ENCODE measurements around the gene STYXL2. TPM values are rescaled to one million over a fixed set of nuclear protein-coding genes. Genes with fewer than 3 reads are reported as not detected.

STYXL2 gene
- total RNA-seq, 2 experiments from 2014 or later, result not detected

GRCh38 chr1:167061073-167061464 is 32.8 kb upstream of the STYXL2 start:
- ChIA-PET CTCF (interaction anchor here (0.8 to 18.6 kb wide), 12 partner anchors 10 to 222 kb away, joined by 3 to 918 read pairs (median 6); partner anchors contain the start of genes ILDR2, POGK, POU2F1 and TADA1), POLR2A (no interaction called here)
- H3K36me3 Mint-ChIP-seq, result no peaks in the 10 kb centered on the region
- intact Hi-C loops (cut with micrococcal nuclease), result no loop called here
- H3K27ac Mint-ChIP-seq, result no peak overlapping the region
- no peak for DNase-seq
- H3K9me3 Mint-ChIP-seq, result no peaks in the 10 kb centered on the region
- H3K27me3 Mint-ChIP-seq, result no peaks in the 10 kb centered on the region
- H3K4me1 Mint-ChIP-seq (ENCODE audit: low read depth), result peaks cover 6% of the 10 kb centered on the region
- H3K4me3 Mint-ChIP-seq, result no peak overlapping the region

- no peak overlapping the region for H3K27ac Mint-ChIP-seq
- H3K27me3 Mint-ChIP-seq, result no peaks in the 10 kb centered on the region
- no peak overlapping the region for H3K4me3 Mint-ChIP-seq
- no peaks in the 10 kb centered on the region for H3K36me3 Mint-ChIP-seq
- H3K9me3 Mint-ChIP-seq, result no peaks in the 10 kb centered on the region
- H3K4me1 Mint-ChIP-seq (ENCODE audit: low read depth), result peaks cover 2% of the 10 kb centered on the region
- no peak for DNase-seq
- intact Hi-C loops (cut with micrococcal nuclease), result loop anchor here (5.0 kb wide), 3 partner anchors 143 to 488 kb away; partner anchors contain the start of gene CREG1
- ChIA-PET POLR2A (no interaction called here), CTCF (interaction anchor here (1.2 to 18.6 kb wide), 6 partner anchors 56 to 469 kb away, joined by 3 to 918 read pairs (median 6); partner anchors contain the start of gene POU2F1)
Observed at GRCh38 chr1:167064621-167065020, 29.3 kb upstream of the STYXL2 start.

DNA sequence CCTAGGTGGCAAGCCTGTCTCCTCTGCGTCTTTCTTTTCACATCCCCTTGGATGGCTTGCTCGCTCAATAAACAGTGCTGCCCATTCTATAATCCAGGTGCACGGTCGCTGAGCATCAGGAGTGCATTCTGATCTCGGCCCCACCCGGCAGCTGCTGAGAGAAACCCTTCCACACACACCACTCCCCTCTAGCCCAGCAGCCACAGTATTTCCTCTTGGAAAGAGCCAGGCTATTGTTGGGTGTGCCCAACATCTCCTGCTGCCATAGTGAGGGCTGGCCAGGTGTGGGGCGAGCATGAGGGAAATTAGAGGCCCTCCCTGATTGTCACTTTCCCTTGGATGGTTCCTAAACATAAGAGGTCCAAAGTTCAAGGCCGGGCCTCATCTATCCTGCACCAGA is 28.4 kb upstream of the STYXL2 start:
- no peak for DNase-seq
- Mint-ChIP-seq H3K9me3 (no peaks in the 10 kb centered on the region), H3K27me3 (no peaks in the 10 kb centered on the region), H3K27ac (no peak overlapping the region), H3K36me3 (no peaks in the 10 kb centered on the region), H3K4me1 (ENCODE audit: low read depth) (peaks cover 2% of the 10 kb centered on the region), H3K4me3 (no peak overlapping the region)
- intact Hi-C loops (cut with micrococcal nuclease), result loop anchor here (5.0 kb wide), 3 partner anchors 142 to 487 kb away; partner anchors contain the start of gene CREG1
- CTCF ChIA-PET, result interaction anchor here (1.0 to 18.6 kb wide), 11 partner anchors 55 to 490 kb away, joined by 3 to 918 read pairs (median 6); partner anchors contain the start of gene POU2F1
- POLR2A ChIA-PET, result no interaction called here

DNA sequence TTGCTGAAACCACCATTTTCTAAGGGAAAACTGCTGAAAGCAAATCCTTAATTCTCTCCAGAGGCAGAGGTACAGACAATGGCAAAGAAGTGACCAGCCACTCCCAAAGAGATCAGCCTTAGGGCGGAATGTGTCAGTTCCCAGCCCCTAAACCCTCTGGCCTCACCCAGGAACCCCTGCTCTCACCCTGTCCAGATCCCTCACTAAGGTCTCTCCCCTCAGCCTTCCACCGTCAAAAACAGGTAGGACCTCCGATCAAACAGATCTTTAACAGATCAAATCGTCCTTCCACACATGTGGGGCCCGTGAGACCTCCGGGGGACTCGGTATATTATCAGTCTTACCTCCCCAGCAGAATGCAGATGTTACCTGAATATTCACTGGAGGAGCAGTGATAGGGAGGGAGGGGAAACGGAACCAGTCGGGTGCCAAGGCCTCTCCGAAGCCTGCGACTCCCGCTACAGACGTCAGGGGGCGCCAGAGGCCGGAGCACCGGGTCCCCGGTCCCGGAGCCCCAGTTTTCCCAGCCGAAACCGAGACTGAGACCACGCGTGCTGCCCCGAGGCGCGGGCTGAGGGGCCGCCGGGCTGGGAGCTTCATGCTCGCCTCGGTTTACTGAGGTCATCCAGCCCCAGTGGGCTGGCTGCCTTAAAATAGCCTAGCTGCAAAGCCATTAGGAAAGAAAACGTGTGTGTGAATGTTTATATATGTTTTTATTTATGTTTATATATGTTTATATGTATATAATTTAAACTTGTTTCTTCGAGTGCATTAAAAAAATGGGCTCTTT is 27.3 kb upstream of the STYXL2 start:
- POLR2A ChIA-PET, result no interaction called here

DNA sequence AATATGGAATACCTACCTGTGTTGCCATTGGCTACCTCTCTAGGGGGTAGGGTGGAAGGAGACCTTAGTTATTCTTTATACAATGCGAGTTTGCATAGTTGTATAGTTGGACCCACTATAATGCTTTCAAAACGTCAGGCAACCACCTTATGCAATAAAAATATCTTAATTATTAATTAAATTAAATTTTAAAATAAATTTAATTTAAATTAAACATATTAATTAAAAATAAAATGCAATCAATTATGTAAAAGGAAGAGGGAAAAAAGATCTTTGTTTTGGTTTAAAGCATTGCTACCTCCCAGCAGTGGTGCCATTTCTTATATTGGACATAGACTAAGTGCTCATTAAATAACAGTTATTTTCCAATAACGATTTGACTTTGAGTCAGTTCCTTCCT is 26.0 kb upstream of the STYXL2 start:
- POLR2A ChIA-PET, result no interaction called here
- intact Hi-C loops (cut with micrococcal nuclease), result loop anchor here (2.0 to 5.0 kb wide), 4 partner anchors 139 to 484 kb away; partner anchors contain the start of gene CREG1
- no peaks in the 10 kb centered on the region for H3K27me3 Mint-ChIP-seq
- no peak for DNase-seq
- peaks cover 2% of the 10 kb centered on the region for H3K4me1 Mint-ChIP-seq (ENCODE audit: low read depth)
- CTCF ChIA-PET, result interaction anchor here (1.6 kb wide), 1 partner anchor 152 kb away, joined by 10 read pairs; the partner anchor contains the start of gene POU2F1
- H3K9me3 Mint-ChIP-seq, result no peaks in the 10 kb centered on the region
- no peak overlapping the region for H3K27ac Mint-ChIP-seq
- H3K36me3 Mint-ChIP-seq, result no peaks in the 10 kb centered on the region
- H3K4me3 Mint-ChIP-seq, result no peak overlapping the region

More for the DNA sequence above, 27.3 kb upstream of the STYXL2 start:
- no peaks in the 10 kb centered on the region for H3K27me3 Mint-ChIP-seq
- H3K4me1 Mint-ChIP-seq (ENCODE audit: low read depth), result peaks cover 2% of the 10 kb centered on the region
- intact Hi-C loops (cut with micrococcal nuclease), result loop anchor here (1.0 to 5.0 kb wide), 6 partner anchors 58 to 486 kb away; partner anchors contain the start of genes CREG1 and POU2F1
- no peaks in the 10 kb centered on the region for H3K36me3 Mint-ChIP-seq
- peak; percentile 83 for DNase-seq
- H3K27ac Mint-ChIP-seq, result no peak overlapping the region
- no peaks in the 10 kb centered on the region for H3K9me3 Mint-ChIP-seq
- CTCF ChIA-PET, result interaction anchor here (0.6 to 18.6 kb wide), 45 partner anchors 10 to 495 kb away, joined by 3 to 918 read pairs (median 4); partner anchors contain the start of genes CREG1, GPA33, POU2F1 and TADA1
- peak overlapping the region; percentile 30 for H3K4me3 Mint-ChIP-seq

- POLR2A ChIA-PET, result no interaction called here
- intact Hi-C loops (cut with micrococcal nuclease), result loop anchor here (5.0 kb wide), 3 partner anchors 139 to 484 kb away; partner anchors contain the start of gene CREG1
- CTCF ChIA-PET, result interaction anchor here (1.3 to 1.6 kb wide), 4 partner anchors 10 to 333 kb away, joined by 3 to 10 read pairs (median 4); partner anchors contain the start of gene POU2F1
- H3K27ac Mint-ChIP-seq, result no peak overlapping the region
- peaks cover 2% of the 10 kb centered on the region for H3K4me1 Mint-ChIP-seq (ENCODE audit: low read depth)
- no peak overlapping the region for H3K4me3 Mint-ChIP-seq
- H3K9me3 Mint-ChIP-seq, result no peaks in the 10 kb centered on the region
- no peaks in the 10 kb centered on the region for H3K27me3 Mint-ChIP-seq
- DNase-seq, result no peak
- no peaks in the 10 kb centered on the region for H3K36me3 Mint-ChIP-seq
Observed at GRCh38 chr1:167068761-167069160, 25.1 kb upstream of the STYXL2 start.

DNA sequence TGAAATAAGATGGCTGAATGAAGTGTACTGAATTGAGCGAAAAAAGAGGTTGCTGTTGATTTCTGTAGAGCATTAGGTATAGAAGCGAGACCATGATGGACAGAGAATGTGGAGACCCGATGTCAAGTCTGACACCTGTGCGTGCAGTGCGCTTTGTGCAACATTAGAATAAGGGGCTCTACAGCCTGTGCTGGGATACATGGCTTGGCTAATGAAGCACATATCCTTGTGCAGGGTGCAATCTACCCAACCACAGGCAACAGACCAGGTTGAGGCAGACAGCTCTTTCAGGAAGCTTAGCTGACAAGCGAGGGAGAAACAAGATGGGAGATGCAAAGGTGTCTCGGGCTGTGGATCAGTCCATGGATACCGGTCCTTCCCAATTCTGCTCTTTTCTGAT is 22.6 kb upstream of the STYXL2 start:
- Mint-ChIP-seq H3K36me3 (no peaks in the 10 kb centered on the region), H3K9me3 (no peaks in the 10 kb centered on the region), H3K4me3 (no peak overlapping the region), H3K4me1 (ENCODE audit: low read depth) (peaks cover 11% of the 10 kb centered on the region), H3K27me3 (no peaks in the 10 kb centered on the region), H3K27ac (no peak overlapping the region)
- ChIA-PET POLR2A (no interaction called here), CTCF (interaction anchor here (1.0 kb wide), 1 partner anchor 53 kb away, joined by 3 read pairs; no protein-coding TSS in a partner anchor)
- intact Hi-C loops (cut with micrococcal nuclease), result no loop called here
- no peak for DNase-seq

GRCh38 chr1:167076136-167076710 is 17.7 kb upstream of the STYXL2 start:
- Mint-ChIP-seq H3K4me1 (ENCODE audit: low read depth) (peaks cover 14% of the 10 kb centered on the region), H3K27me3 (no peaks in the 10 kb centered on the region), H3K36me3 (no peaks in the 10 kb centered on the region), H3K27ac (no peak overlapping the region), H3K9me3 (no peaks in the 10 kb centered on the region), H3K4me3 (no peak overlapping the region)
- intact Hi-C loops (cut with micrococcal nuclease), result no loop called here
- DNase-seq, result peak; percentile 22
- ChIA-PET POLR2A (no interaction called here), CTCF (interaction anchor here (0.6 to 1.2 kb wide), 2 partner anchors 9 to 17 kb away, joined by 3 read pairs; no protein-coding TSS in a partner anchor)

GRCh38 chr1:167077128-167077867 is 16.6 kb upstream of the STYXL2 start:
- Mint-ChIP-seq H3K36me3 (no peaks in the 10 kb centered on the region), H3K27me3 (no peaks in the 10 kb centered on the region), H3K9me3 (no peaks in the 10 kb centered on the region), H3K4me1 (ENCODE audit: low read depth) (peaks cover 14% of the 10 kb centered on the region), H3K27ac (no peak overlapping the region), H3K4me3 (no peak overlapping the region)
- CTCF ChIA-PET, result interaction anchor here (0.8 to 1.2 kb wide), 2 partner anchors 10 to 143 kb away, joined by 3 read pairs; no protein-coding TSS in a partner anchor
- POLR2A ChIA-PET, result no interaction called here
- intact Hi-C loops (cut with micrococcal nuclease), result no loop called here
- no peak for DNase-seq

- peaks cover 14% of the 10 kb centered on the region for H3K4me1 Mint-ChIP-seq (ENCODE audit: low read depth)
- H3K9me3 Mint-ChIP-seq, result no peaks in the 10 kb centered on the region
- H3K27ac Mint-ChIP-seq, result no peak overlapping the region
- no peak for DNase-seq
- H3K36me3 Mint-ChIP-seq, result no peaks in the 10 kb centered on the region
- intact Hi-C loops (cut with micrococcal nuclease), result no loop called here
- CTCF ChIA-PET, result no interaction called here
- POLR2A ChIA-PET, result no interaction called here
- no peaks in the 10 kb centered on the region for H3K27me3 Mint-ChIP-seq
- no peak overlapping the region for H3K4me3 Mint-ChIP-seq
Observed at GRCh38 chr1:167077868-167078210, 16.0 kb upstream of the STYXL2 start.

- H3K9me3 Mint-ChIP-seq, result no peaks in the 10 kb centered on the region
- H3K4me1 Mint-ChIP-seq (ENCODE audit: low read depth), result peaks cover 3% of the 10 kb centered on the region
- ChIA-PET CTCF (no interaction called here), POLR2A (no interaction called here)
- DNase-seq, result no peak
- H3K27ac Mint-ChIP-seq, result no peak overlapping the region
- no peaks in the 10 kb centered on the region for H3K27me3 Mint-ChIP-seq
- H3K36me3 Mint-ChIP-seq, result no peaks in the 10 kb centered on the region
- H3K4me3 Mint-ChIP-seq, result no peak overlapping the region
- intact Hi-C loops (cut with micrococcal nuclease), result no loop called here
Observed at GRCh38 chr1:167081594-167082156, 12.2 kb upstream of the STYXL2 start.
